BE2C (cell line): ENCODE results near the gene COX7B2.

Experiments
- DNase-seq: peaks from one replicate; pipeline ENCODE4 v3.0.0-alpha.2; 2020
- H3K27me3 ChIP-seq: fragments of 250-450 bp; sonication (Bioruptor Pico); 2 replicates; pipeline ENCODE4 v1.5.1; 2020; ENCODE audit warnings: mild to moderate bottlenecking
- H3K36me3 ChIP-seq: fragments of 250-450 bp; sonication (Bioruptor Pico); 2 replicates; pipeline ENCODE4 v1.5.1; 2020; ENCODE audit warnings: mild to moderate bottlenecking
- H3K4me1 ChIP-seq: fragments of 250-450 bp; sonication (Bioruptor Pico); 2 replicates; pipeline ENCODE4 v1.5.1; 2020
- H3K4me3 ChIP-seq: 2 replicates; pipeline ENCODE4 v1.5.1; 2011; ENCODE audit warnings: low read depth, low read length
- H3K9me3 ChIP-seq: fragments of 250-450 bp; sonication (Bioruptor Pico); 2 replicates; pipeline ENCODE4 v1.5.1; 2020
- CTCF ChIP-seq: IDR thresholded peaks from 2 replicates; pipeline ENCODE4 v1.5.1; 2012; ENCODE audit warnings: mild to moderate bottlenecking, low read depth, low read length

Gene COX7B2

GRCh38 chr4:46830971-46831454, 78.0 kb downstream of the COX7B2 start:
- Histone ChIP-seq H3K36me3 (no peaks in the 10 kb centered on the region), H3K27me3 (no peaks in the 10 kb centered on the region), H3K4me1 (no peaks in the 10 kb centered on the region), H3K4me3 (no peak overlapping the region), H3K9me3 (no peaks in the 10 kb centered on the region)
- DNase-seq = no peak
- TF ChIP-seq CTCF = no peak

- no peak overlapping the region for H3K4me3 ChIP-seq
- DNase-seq = no peak
- no peaks in the 10 kb centered on the region for H3K36me3 ChIP-seq
- no peaks in the 10 kb centered on the region for H3K9me3 ChIP-seq
- H3K27me3 ChIP-seq = no peaks in the 10 kb centered on the region
- H3K4me1 ChIP-seq = no peaks in the 10 kb centered on the region
- TF ChIP-seq CTCF = no peak
These were observed 88.9 kb downstream of the COX7B2 start for GRCh38 chr4:46820154-46820553.

- no peaks in the 10 kb centered on the region for H3K36me3 ChIP-seq
- no peak overlapping the region for H3K4me3 ChIP-seq
- H3K4me1 ChIP-seq = no peaks in the 10 kb centered on the region
- no peak for DNase-seq
- H3K9me3 ChIP-seq = no peaks in the 10 kb centered on the region
- TF ChIP-seq CTCF = no peak
- H3K27me3 ChIP-seq = no peaks in the 10 kb centered on the region
These were observed 90.0 kb downstream of the COX7B2 start for GRCh38 chr4:46819095-46819494.

GRCh38 chr4:46818604-46819003, 90.4 kb downstream of the COX7B2 start:
- no peak for DNase-seq
- Histone ChIP-seq H3K9me3 (no peaks in the 10 kb centered on the region), H3K27me3 (no peaks in the 10 kb centered on the region), H3K36me3 (no peaks in the 10 kb centered on the region), H3K4me3 (no peak overlapping the region), H3K4me1 (no peaks in the 10 kb centered on the region)
- TF ChIP-seq CTCF = no peak

- Histone ChIP-seq H3K9me3 (no peaks in the 10 kb centered on the region), H3K27me3 (no peaks in the 10 kb centered on the region), H3K4me1 (no peaks in the 10 kb centered on the region), H3K36me3 (no peaks in the 10 kb centered on the region), H3K4me3 (no peak overlapping the region)
- no peak for TF ChIP-seq CTCF
- DNase-seq = no peak
These were observed 91.2 kb downstream of the COX7B2 start for GRCh38 chr4:46817806-46818205.

GRCh38 chr4:46804781-46805413, 104.1 kb downstream of the COX7B2 start:
- Histone ChIP-seq H3K27me3 (no peaks in the 10 kb centered on the region), H3K4me1 (no peaks in the 10 kb centered on the region)

More at GRCh38 chr4:46804781-46805413, 104.1 kb downstream of the COX7B2 start:
- Histone ChIP-seq H3K9me3 (no peaks in the 10 kb centered on the region; the same call in 1 of the 2 replicates), H3K36me3 (no peaks in the 10 kb centered on the region), H3K4me3 (no peak overlapping the region)
- TF ChIP-seq CTCF = no peak
- no peak for DNase-seq
